Airway epithelial cell (primary cell): ENCODE results near the gene PPP4R1. TPM values are rescaled to one million over a fixed set of nuclear protein-coding genes. Genes with fewer than 3 reads are reported as not detected.

Source experiments
- total RNA-seq: library from RNA; depleted of rRNA; stranded (reverse); fragments of >200 nt; gene quantifications from 2 replicates; pipeline ENCODE4 v1.2.3, GENCODE V29; 2015

PPP4R1 gene
- total RNA-seq, result 83.0 and 101 TPM in 2 replicates

GRCh38 chr18:9614401-9615279 is at the start of gene PPP4R1:
TSS of gene PPP4R1 (minus strand) at chr18:9614559. CDS start at chr18:9614484, 75 bp downstream.

Other genes starting within 250 kb of the PPP4R1 start
- 54.2 and 67.6 TPM in 2 replicates for gene RALBP1, start 139.0 kb downstream of the PPP4R1 start, total RNA-seq
- 25.0 and 26.0 TPM in 2 replicates for gene RAB31, start 93.7 kb upstream of the PPP4R1 start, total RNA-seq